ENCODE data around the gene STAB2. TPM values are rescaled to one million over a fixed set of nuclear protein-coding genes. Genes with fewer than 3 reads are reported as not detected.

STAB2 gene, protein sequence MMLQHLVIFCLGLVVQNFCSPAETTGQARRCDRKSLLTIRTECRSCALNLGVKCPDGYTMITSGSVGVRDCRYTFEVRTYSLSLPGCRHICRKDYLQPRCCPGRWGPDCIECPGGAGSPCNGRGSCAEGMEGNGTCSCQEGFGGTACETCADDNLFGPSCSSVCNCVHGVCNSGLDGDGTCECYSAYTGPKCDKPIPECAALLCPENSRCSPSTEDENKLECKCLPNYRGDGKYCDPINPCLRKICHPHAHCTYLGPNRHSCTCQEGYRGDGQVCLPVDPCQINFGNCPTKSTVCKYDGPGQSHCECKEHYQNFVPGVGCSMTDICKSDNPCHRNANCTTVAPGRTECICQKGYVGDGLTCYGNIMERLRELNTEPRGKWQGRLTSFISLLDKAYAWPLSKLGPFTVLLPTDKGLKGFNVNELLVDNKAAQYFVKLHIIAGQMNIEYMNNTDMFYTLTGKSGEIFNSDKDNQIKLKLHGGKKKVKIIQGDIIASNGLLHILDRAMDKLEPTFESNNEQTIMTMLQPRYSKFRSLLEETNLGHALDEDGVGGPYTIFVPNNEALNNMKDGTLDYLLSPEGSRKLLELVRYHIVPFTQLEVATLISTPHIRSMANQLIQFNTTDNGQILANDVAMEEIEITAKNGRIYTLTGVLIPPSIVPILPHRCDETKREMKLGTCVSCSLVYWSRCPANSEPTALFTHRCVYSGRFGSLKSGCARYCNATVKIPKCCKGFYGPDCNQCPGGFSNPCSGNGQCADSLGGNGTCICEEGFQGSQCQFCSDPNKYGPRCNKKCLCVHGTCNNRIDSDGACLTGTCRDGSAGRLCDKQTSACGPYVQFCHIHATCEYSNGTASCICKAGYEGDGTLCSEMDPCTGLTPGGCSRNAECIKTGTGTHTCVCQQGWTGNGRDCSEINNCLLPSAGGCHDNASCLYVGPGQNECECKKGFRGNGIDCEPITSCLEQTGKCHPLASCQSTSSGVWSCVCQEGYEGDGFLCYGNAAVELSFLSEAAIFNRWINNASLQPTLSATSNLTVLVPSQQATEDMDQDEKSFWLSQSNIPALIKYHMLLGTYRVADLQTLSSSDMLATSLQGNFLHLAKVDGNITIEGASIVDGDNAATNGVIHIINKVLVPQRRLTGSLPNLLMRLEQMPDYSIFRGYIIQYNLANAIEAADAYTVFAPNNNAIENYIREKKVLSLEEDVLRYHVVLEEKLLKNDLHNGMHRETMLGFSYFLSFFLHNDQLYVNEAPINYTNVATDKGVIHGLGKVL (N-terminal part only)
- not detected in 2 replicates for total RNA-seq (2014; rRNA removed; shearing (Covaris generic); ENCODE audit: low replicate concordance)

DNA sequence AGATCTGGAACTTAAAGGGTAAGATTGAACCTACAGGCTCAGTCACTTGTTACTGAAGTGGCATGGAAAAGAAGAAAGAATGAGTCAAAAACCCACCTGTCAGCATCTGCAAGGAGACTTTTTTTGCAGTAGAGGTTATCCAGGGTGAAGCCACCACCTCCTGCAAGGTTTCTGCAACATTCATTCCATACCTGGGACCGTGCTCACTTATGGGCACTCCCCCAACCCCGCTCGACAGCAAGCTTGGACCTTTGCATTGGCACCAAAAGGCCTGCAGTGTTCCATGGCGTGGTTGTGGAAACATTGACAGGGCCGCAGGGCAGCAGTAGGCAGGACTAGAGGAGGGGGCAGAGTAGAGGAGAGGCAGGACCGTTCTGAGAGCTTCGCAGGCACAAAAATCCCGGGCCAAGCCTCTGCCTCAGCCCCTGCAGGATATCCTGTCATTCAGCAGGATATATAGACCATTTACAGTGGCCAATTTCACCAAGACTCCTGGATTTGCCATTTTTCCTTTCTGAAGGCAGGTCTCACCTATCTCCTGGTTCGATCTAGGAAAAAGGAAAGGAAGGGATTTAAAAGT lies at the start of gene STAB2:
Gene STAB2, plus strand, starts transcription at position 483 of the 580 bp plus-strand sequence. CDS start 204 bp downstream, outside the sequence.
- Histone ChIP-seq H3K4me3 (no peak within 1 kb of the TSS), H3K36me3 (no peaks in the 10 kb centered on the region), H3K9me3 (no peaks in the 10 kb centered on the region), H3K27me3 (peaks cover 4% of the 10 kb centered on the region)
- no peak for DNase-seq

DNA sequence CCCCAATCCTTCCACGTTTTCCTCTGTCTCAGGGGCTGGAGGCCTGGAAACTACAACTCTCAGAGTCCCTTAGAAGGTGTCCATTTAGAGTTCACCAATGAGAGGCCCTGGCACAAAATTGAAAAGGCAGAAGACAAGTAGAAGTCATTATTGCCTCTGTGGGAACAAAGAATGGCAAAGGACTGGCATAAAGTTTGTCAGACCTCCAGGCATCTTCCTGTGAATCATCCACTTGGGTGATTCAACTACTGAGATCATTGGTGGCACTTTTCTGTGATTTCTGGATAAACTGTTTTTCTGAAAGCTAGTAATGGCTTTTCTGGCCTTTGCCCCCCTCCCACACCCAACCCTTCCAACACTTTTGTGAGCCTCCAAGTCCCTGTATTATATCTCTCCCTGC lies 48.7 kb upstream of the STAB2 start:
- no peaks in the 10 kb centered on the region for H3K36me3 ChIP-seq
- no peak overlapping the region for H3K4me3 ChIP-seq
- H3K9me3 ChIP-seq = no peaks in the 10 kb centered on the region
- H3K27me3 ChIP-seq = no peaks in the 10 kb centered on the region
- DNase-seq = peak; percentile 32

DNA sequence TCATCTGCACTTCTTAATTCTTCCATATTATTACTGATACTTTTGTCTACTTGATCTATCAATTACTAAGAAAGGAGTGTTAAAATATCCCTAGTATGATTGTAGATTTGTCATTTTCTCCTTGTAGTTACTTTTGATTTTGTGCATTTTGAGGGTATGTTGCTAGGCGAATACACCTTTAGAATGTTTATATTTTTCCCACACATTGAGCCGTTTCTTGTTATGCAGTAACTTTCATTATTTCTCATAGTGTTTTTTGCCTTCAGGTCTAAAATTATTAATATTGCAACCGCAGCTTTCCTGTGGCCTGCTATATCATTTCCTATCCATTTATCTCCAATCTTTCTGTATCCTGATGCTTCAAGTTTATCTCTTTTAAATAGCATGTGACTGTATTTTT lies 46.8 kb upstream of the STAB2 start:
- H3K4me3 ChIP-seq = no peak overlapping the region
- no peak for DNase-seq
- H3K36me3 ChIP-seq = no peaks in the 10 kb centered on the region
- no peaks in the 10 kb centered on the region for H3K9me3 ChIP-seq
- no peaks in the 10 kb centered on the region for H3K27me3 ChIP-seq

DNA sequence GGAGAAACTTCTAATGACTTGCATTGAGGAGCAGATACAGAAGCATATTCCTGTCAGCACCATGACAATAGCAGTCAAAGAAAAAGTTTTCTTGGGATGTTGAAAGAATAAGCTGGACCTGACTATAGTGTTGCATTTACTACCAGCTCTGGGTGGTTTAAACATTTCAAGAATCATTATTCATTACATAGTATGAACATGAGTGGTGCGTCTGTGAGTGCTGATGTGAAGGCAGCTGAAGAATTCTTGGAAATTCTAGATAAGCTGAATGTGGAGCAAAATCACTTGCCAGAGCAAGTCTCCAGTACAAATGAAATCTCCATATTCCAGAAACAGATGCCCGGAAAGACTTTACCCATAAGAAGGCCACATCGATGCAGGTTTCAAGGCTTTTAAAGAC lies 45.0 kb upstream of the STAB2 start:
- Histone ChIP-seq H3K27me3 (no peaks in the 10 kb centered on the region), H3K4me3 (no peak overlapping the region), H3K36me3 (no peaks in the 10 kb centered on the region), H3K9me3 (no peaks in the 10 kb centered on the region)
- DNase-seq = no peak

DNA sequence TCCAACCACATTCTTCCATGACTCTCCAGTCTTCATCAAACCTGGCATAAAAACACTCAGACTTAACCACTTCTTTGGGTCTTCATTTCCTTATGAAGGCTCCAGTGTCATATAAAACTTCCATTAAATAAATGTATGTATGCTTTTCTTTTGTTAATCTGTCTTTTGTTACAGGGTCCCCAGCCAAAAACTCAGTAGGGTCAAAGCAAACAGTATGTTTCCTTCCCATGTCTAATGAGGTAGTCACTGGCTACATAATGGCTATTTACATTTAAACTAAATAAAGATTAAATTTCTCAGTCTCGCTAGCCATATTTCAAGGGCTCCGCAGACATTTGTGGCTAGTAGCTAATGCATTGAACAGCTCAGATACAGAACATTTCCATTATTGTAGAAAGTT lies 40.1 kb upstream of the STAB2 start:
- Histone ChIP-seq H3K9me3 (no peaks in the 10 kb centered on the region), H3K36me3 (no peaks in the 10 kb centered on the region), H3K4me3 (no peak overlapping the region), H3K27me3 (no peaks in the 10 kb centered on the region)
- no peak for DNase-seq

DNA sequence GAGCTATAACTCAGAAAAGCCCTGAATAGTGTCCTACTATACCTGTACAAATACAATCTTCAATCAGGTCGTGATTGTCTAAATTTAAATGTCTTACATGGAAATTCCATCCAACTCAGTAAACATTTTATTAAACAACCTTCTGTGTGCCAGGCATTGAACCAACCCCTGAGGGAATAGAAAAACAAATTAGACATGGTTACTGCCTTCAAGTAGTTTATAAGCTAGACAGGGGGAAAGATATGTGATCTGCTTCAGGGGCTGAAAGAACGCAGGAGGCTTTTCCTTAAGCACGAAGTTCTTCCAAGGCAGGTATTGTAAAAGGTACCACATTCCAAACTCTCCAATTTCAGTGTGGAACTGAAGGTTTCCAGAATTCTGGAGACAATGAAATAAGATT lies 39.7 kb upstream of the STAB2 start:
- H3K36me3 ChIP-seq = no peaks in the 10 kb centered on the region
- DNase-seq = no peak
- H3K4me3 ChIP-seq = no peak overlapping the region
- no peaks in the 10 kb centered on the region for H3K9me3 ChIP-seq
- H3K27me3 ChIP-seq = no peaks in the 10 kb centered on the region

DNA sequence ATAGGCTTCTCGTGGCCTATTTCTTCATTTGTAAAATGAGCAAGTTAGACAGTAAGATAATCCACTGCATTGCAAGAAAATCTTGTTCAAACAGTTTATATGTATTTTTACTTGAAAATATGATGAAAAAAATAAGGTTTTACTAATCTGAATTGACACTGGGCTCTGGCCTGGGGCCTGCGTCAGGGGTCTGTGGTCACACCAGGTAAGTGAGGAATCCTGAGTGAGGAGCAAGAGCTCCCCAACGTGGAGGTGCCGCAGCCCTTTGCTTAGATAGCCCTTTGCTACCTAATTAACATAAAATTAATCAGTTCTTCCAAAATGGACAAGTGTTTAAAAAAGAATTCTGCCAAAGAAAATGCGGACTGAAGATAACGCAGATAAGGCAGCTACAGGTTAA lies 39.1 kb upstream of the STAB2 start:
- H3K4me3 ChIP-seq = no peak overlapping the region
- no peaks in the 10 kb centered on the region for H3K9me3 ChIP-seq
- no peak for DNase-seq
- no peaks in the 10 kb centered on the region for H3K36me3 ChIP-seq
- H3K27me3 ChIP-seq = no peaks in the 10 kb centered on the region

DNA sequence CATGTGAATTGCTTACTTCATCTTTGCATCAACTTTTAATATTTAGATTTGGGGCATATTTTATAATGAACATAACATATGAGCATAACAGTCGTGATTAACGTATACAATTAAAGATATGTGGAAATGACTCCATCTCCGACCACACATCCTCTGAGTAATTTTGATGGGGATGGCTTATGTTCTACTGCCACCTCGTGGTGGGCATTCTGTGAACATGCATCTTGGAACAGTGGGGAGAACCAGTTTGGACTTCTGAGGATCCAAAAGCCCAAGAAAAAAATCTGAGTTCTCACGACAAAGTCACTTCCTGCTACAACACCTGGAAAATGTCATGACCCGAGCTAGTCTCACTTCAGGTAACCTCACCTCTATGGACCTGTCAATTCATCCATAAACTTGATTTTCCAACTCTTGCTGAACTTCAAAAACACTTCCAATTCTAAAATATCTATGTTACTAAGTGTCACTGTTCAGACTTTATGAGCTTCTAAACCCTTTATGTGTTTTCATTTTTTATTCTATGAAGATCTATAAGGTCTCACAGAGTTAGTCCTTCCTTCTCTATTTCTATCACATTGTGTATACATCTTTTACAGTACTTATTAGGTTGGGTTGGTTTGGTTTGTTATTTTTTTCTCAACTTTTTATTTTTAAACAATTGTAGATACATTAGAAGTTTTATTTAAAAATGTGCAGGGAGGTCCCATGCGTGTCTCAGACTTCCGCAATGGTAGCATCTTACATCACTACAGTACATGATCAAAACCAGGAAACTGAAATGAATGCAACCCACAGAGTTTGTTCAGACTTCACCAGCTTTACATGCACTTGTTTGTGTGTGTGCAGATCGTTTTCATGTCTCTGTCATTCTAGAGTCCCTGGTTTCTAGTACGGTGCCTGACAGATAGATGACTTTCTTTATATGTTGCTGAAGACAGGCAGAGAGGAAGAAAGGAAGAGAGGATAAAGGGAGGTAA lies 38.2 kb upstream of the STAB2 start:
- H3K36me3 ChIP-seq = no peaks in the 10 kb centered on the region
- no peak overlapping the region for H3K4me3 ChIP-seq
- H3K27me3 ChIP-seq = no peaks in the 10 kb centered on the region
- peak; percentile 42 for DNase-seq
- no peaks in the 10 kb centered on the region for H3K9me3 ChIP-seq

DNA sequence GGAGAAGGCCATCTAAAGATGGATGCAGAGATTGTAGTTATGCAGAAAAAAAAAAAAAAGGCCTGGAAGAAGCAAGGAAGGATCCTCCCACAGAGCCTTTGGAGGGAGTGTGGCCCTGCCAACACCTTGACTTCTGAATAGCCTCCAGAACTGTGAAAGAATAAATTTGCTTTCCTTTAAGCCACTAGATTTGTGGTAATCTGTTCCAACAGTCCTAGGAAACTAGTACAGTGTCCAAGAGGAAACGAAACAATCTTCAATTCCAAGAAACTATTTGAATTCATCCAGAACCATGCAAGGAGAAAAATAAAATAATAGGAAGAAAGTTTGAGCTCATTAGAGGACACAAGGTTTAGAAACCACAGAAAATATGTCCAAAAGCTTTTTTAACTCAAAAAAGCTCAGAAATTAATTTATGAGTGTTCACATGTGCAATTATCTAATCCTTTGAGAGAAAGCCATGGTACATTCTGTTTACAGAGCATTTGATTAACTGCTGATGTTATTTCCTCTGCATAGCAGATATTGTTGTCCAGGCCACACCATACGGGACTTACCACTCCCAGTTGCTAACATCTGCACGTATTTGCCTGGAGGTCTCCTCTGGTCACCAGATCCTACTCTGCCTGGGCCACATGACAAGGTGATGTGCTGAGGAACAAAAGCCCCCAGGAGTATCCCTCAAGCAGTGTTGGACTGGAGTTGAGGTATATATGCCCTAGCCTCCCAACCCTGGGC lies 30.0 kb upstream of the STAB2 start:
- Histone ChIP-seq H3K36me3 (no peaks in the 10 kb centered on the region), H3K4me3 (no peak overlapping the region), H3K9me3 (peaks cover 3% of the 10 kb centered on the region; the same call in 1 of the 2 replicates), H3K27me3 (no peaks in the 10 kb centered on the region)
- DNase-seq = no peak

DNA sequence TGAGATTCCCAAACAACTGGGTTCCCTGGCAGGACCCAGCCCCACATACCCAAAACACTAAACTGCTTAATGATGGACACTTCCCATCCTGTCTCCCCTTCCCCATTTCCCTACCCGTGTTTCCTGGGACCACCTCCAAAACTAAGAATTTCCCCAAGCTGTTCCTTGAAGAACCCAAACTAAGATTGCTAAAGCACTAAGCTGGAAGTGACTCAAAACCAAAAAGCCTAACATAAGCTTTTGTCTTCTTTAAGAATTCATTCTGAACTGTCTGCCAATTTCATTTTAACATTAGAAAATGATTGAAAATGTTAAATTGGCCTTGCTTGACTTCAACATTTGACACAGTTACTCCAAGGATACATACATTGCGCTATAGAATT lies 29.5 kb upstream of the STAB2 start:
- Histone ChIP-seq H3K9me3 (peaks cover 3% of the 10 kb centered on the region; the same call in 1 of the 2 replicates), H3K4me3 (no peak overlapping the region), H3K36me3 (no peaks in the 10 kb centered on the region), H3K27me3 (no peaks in the 10 kb centered on the region)
- DNase-seq = no peak

DNA sequence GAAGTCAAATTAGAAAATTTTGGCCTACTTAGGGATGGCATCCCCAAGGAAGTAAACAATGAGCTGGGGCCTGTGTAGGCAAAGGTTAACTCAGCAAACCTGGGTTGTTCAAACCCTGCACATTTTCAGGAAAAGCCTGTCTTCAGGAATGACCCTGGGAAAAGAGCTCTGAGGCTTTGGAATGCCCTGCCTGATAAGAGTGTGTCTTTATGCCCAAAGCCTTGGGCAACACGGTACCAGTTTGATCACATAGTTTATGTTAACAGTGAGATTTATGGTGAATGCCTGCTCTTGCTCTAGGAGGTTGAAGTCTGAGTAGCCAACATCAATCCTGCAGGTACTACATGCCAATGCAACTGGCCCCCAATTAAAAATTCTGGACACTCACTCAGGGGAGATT lies 28.2 kb upstream of the STAB2 start:
- Histone ChIP-seq H3K27me3 (no peaks in the 10 kb centered on the region), H3K4me3 (no peak overlapping the region), H3K36me3 (no peaks in the 10 kb centered on the region), H3K9me3 (peaks cover 4% of the 10 kb centered on the region; the same call in 1 of the 2 replicates)
- no peak for DNase-seq

DNA sequence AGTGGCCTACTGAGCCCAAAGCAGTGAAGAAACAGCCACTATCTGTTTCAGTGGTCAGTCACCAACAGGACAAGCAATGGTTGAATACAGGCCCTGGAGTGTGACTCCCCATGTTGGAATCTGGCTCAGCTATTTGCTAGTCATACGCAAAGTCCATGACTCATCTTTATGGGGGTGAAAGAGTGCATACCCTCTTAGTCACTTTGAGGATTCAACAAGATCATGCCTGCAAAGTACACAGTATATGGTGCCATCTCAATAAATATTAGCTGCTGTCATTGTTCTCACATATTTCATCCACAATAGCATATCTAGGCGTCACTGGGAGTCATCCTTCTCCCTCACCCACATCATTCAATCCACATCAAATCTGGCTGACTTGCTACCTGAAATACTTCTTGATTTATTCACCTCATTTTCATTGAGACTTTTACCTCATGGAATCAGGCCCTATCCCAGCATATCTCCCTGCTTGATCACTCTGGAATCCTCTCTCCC lies 26.4 kb upstream of the STAB2 start:
- peak; percentile 87 for DNase-seq
- no peaks in the 10 kb centered on the region for H3K36me3 ChIP-seq
- no peak overlapping the region for H3K4me3 ChIP-seq
- no peaks in the 10 kb centered on the region for H3K27me3 ChIP-seq
- H3K9me3 ChIP-seq = peaks cover 2% of the 10 kb centered on the region; the same call in 1 of the 2 replicates

DNA sequence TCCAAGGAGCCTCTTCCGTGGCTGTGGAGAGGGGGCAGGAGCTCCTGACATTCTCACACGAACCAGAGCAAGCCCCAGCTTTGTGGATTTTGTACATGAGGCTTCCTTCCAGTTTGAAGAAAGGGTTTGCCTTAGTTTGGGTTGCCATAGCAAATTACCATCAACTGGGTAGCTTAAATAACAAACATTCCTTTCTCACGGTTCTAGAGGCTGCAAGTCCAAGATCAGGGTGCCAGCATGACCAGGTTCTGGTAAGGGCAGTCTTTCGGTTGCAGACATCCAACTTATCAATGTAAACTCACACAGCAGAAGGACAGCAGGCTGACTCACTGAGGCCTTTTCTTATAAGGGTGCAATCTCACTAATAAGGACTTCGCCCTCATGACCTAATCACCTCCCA lies 25.9 kb upstream of the STAB2 start:
- Histone ChIP-seq H3K9me3 (peaks cover 2% of the 10 kb centered on the region), H3K36me3 (no peaks in the 10 kb centered on the region)

DNA sequence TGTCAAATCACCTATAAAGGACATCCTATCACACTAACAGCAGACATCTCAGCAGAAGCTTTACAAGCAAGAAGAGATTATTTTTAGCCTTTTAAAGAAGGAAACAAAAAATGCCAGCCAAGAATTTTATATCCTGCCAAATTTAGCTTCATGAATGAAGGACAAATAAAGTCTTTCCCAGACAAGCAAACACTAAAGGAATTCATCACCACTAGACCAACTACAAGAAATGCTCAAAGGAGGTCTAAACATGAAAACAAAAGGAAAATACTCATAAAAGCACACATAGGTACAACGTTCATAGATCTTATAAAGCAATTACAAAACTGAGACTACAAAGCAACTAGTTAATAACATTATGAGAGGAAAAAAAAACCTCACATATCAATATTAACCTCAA lies 20.7 kb upstream of the STAB2 start:
- Histone ChIP-seq H3K27me3 (no peaks in the 10 kb centered on the region), H3K36me3 (no peaks in the 10 kb centered on the region)
- no peak for DNase-seq

More for the DNA sequence above, 25.9 kb upstream of the STAB2 start:
- Histone ChIP-seq H3K4me3 (no peak overlapping the region), H3K27me3 (no peaks in the 10 kb centered on the region)
- DNase-seq = peak; percentile 14

DNA sequence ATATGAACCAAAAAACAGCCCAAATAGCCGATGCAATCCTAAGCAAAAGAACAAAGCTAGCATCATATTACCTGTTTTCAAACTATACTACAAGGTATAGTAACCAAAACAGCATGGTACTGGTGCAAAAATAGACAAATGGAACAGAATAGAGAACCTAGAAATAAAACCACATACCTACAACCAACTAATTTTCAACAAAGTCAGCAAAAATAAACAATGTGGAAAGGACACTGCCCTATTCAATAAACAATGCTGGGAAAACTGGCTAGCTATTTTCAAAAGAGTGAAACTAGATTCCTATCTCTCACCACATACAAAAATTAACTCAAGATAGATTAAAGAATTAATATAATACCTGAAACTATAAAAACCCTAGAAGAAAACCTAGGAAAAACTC lies 17.8 kb upstream of the STAB2 start:
- H3K4me3 ChIP-seq = no peak overlapping the region
- peaks cover 3% of the 10 kb centered on the region; the same call in 1 of the 2 replicates for H3K9me3 ChIP-seq
- no peak for DNase-seq
- H3K36me3 ChIP-seq = no peaks in the 10 kb centered on the region
- no peaks in the 10 kb centered on the region for H3K27me3 ChIP-seq

More for the DNA sequence above, 20.7 kb upstream of the STAB2 start:
- Histone ChIP-seq H3K4me3 (no peak overlapping the region), H3K9me3 (peaks cover 5% of the 10 kb centered on the region)
